NOMO-1 (cell line): ENCODE measurements around the gene COMTD1.
"Not testable (repeated sequence)": the region's sequence is repeated elsewhere in the genome, so short reads cannot be mapped to it uniquely, and the experiment has no call there.

Experiments used
- DNase-seq, 2 experiments: peaks; one replicate each; lab custom pipeline; 2025; ENCODE audit not compliant: unreplicated experiment in 2 of 2; lab: John Stamatoyannopoulos, UW

The COMTD1 gene

DNA sequence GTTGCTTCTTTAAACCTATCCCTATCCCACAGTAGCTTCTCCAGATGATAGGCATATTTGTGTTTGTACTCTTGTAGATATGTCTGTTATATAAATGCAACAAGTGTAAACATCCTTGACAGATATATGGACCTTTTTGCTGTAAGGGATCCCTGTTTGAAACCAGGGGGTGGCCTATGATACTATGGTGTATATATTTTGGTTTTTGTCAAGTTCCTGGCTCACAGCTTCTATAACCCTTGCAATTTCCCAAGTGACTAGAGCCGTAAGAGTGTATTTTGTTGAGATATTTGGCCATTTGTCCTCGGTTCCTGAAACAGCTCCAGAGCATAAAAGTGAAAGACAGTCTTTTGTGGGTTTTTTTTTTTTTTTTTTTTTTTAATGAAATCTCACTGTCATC is 9.7 kb downstream of the COMTD1 start:
- DNase-seq, result no peak

DNA sequence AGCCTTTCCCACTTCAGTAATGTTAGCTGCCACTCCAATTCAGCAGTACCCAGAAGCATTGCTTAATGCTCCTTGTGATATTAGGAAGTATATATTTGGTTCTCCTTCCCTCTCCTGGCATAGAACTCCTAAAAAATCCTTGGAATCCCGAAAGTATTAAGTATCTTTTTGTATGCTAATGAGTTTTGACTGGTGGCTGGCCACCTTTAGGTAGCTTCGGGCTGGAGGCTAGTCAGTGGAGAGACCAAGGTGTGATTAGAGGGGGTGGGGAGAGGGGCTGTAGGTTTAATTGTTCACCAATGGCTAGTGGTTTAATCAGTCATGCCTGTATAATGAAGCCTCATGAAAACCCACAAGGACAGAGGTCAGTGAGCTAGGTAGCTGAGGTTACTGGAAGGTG is 12.2 kb downstream of the COMTD1 start:
- no peak for DNase-seq

DNA sequence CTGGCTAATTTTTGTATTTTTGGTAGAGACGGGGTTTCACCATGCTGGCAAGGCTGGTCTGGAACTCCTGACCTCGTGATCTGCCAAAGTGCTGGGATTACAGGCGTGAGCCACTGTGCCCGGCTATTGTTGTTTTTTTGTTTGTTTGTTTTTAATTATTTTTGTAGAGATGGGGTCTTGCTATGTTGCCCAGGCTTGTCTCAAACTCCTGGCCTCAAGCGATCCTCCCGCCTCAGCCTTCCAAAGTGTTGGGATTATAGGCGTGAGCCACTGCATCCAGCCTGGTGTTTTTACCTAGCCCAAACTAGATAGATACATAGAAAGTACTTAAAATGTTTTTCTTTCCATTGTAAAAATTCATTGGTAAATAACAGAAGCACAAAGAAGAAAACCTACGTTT is 14.3 kb downstream of the COMTD1 start:
- DNase-seq, result not testable (repeated sequence)

DNA sequence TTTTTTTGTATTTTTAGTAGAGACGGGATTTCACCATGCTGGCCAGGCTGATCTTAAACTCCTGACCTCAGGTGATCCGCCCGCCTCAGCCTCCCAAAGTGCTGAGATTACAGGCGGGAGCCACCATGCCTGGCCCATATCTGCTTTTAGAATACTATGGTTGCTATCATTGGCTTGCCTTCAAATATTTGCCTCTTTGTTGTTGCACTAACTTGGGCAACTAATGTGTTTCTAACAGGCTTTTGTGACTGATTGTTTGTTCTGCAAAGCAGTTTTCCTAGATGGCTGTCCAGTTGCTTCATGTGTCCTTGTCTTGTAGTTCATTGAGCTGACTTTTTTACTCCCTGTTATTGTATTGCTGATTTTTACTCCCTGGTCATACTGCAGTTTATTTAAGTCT is 15.5 kb downstream of the COMTD1 start:
- DNase-seq, result no peak

DNA sequence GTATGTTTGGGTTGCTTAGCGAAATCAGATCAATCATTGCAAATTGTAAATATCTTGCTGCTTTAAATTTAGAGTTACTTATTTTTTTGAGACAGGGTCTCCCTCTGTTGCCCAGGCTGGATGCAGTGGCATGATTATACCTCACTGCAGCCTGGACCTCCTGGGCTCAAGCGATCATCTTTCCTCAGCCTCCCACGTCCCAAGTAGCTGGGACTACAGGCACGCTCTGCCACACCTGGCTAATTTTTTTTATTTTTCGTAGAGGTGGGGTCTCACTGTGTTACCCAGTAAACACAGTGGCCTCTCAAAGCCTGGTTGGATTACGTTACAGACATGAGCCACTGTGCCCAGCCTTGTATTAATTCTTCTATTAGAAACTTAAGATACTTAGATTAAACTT is 23.4 kb downstream of the COMTD1 start:
- DNase-seq, result no peak

DNA sequence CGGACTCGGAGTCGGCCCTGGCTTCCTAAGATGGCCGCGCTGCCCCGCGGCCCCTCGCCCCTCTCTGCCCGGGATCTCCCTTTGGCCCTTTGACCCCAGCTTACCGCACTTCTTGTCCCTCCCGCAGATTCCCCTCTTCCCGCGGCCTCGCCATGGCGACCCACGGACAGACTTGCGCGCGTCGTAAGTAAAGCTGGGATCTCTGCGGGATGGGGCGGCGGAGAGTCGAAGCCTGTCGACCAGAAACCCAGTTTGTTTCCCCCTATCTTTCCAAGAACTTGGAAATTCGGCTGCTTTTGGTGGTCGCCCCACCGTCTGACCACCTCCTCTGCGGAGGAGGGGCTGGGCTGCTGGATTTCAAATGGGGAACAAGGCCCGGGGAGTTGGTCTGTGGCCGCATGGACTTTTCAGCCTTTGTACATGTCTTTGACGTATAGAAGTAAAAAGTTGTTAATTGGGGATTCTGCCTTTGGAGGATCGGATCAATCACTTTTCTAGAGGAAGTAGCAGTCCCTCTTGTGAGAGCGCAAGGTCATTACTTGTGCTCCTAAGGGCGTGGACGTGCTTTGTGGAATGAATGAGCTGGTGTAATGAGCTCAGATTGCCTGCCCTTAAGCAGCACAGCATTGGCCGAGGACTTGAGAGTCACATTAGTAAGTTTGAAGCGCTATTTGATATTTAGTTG is 24.6 kb downstream of the COMTD1 start:
- peak; percentile 29 to 32 for DNase-seq

DNA sequence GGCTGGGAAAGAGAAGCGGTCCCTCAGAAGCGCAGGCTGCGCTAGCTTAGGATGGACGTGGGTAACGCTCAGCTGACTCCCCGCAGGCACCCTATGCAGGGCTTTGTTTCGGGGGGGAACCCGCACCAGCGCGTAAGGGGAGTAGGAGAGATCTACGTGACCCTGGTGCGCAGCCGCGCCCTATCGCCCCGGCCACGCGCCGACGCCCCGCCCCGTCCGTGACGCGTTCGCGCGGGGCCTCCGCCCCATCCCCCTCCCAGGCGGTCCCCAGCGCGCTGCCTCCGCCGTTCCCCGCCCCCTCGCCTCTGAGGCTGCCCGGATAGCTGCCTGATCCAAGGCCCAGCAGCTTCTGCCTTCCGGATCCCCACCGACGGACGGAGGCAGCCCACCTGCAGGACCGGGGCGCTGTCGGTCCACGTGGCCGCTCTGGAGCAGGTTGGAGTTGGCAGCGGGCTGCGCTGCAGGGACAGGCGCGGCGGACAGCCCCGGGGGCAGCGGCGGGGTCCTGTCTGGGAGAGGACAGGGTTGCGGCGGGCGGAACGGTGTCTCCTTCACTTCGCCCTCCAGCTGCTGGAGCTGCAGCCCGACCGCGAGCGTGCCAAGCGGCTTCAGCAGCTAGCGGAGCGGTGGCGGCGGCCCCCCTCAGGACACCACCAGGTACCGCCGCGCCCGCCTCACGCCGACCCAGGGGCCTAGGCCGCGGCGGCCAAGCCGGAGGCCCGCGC is 25.3 kb downstream of the COMTD1 start, which contains the start of gene VDAC2:
Gene VDAC2, plus strand, starts transcription at position 515 of the 725 bp plus-strand sequence. CDS start 363 bp downstream, outside the sequence.
- peak; percentile 85 to 86 for DNase-seq

DNA sequence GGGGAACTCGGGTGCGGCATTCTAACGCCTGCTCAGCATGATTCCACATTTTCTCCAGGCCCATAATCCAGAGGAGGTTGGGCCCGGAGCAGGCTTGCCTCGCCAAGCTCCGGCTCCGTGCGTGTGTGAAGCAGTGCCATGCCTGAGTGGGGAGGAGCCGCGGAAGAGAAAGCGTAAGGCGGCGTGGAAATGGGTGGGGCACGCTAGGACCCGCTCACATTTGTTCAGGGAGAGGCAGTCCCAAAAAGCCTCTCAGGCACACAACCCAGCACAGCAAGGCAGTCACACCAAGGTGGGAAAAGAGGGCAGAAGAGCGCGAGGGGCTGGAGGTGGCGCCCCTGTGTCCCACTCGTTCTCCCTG is 25.9 kb downstream of the COMTD1 start:
- peak; percentile 64 to 73 for DNase-seq

DNA sequence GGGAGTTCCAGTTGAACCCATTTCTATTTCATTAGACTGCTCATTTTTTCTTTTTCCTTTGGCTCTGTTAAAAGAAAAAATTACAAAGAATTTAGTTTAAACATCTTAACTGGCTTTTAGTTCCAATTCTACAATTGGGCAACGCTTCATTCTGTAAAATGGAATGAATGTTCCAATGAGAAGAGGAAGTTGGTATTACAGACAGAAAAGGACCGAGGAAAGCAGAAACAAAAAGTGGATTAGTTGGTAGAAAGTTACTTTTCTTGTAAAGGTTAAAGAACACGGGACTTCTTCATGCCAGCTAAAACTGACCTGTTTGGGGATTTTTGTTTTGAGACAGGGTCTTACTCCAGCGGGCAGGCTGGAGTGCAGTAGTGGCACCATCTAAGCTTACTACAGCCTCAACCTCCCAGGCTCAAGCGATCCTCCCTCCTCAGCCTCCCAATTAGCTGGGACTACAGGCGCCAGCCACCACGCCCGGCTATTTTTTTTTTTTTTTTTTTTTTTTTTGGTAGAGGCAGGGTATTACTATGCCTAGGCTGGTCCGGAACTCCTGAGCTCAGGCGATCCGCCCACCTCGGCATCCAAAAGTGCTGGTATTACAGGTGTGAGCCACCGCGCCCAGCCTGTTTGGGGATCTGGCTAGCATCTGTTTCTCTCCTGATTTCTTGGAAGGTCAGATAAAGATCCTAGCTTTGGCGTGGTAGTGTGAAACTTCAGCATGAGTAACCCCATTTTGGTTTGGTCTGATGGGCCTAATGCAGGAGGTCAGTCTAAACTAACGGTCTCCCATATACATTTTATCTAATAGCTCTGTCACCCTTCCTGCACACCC is 26.5 kb downstream of the COMTD1 start:
- DNase-seq, result peak in 1 of 2 experiments; percentile 35

DNA sequence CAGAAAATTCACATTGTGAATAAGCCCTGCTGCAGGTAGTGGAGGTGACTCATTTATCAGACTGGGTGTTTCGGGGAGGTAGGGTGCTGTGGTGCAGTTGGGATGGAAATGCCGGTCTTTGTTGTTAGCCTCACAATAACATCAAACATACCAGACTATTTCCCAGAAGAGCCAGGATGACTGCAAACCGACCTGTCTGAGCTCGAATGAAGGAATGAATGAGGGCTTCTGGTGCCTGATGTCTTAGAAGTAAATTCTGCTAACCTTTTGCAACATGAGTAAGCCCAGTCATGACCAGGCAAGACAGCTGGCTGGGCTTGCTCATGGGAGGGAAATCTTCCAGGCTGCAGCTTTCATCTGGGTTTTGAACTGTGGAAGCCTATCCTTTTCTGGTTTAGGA is 27.6 kb downstream of the COMTD1 start:
- no peak for DNase-seq

DNA sequence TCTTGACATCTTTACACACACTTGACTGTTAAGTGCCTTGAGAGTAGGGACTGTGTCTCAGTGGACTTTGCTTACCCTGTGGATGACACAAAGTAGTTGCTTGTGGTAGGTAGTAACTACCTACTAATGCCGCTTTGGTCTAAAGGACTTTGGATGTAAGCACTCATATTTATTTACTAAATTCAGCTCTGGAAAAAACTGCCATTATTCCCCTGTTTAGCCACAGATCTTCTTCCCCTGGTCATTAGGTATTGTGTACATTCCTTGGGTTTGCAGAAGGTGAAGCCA is 28.0 kb downstream of the COMTD1 start:
- DNase-seq, result no peak

DNA sequence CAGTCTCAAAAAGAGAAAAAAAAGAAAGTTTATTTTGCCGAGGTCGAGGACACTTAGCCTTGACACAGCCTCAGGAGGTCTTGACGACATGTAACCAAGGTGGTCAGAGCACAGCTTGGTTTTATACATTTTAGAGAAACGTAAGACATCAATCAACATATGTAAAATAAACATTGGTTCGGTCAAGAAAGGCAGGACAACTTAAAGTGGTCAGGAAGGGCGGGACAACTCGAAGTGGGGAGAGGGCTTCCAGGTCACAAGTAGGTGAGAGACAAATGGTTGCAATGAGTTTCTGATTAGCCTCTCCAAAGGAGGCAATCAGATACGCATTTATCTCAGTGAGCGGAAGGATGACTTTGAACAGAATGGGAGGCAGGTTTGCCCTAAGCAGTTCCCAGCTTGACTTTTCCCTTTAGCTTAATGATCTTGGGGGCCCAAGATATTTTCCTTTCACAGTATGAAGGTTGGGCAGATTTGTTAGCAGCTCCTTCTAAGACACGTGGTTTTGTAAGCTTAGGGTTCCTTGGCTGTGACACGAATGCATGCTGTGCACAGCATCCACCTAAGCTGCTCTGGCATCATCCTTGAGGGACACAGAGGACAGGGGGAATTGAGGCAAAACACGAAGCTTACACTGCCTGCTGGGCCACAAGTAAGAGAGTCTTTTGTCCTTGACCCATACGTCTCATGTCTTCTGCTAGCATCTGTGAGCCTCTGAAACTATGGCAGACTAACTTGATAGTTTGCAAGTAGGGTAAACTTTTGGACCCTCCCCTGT is 28.5 kb downstream of the COMTD1 start:
- DNase-seq, result no peak

DNA sequence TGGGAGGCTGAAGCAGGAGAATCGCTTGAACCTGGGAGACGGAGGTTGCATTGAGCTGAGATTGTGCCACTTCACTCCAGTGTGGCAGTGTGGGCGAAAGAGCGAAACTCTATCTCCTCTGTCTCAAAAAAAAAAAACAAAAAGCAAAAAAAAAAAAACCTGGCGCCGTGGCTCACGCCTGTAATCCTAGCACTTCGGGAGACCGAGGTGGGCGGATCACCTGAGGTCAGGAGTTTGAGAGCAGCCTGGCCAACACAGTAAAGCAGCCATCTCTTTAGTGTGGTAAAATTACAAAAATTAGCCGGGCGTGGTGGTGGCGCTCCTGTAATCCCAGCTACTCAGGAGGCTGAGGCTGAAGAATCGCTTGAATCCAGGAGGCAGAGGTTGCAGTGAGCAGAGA is 29.1 kb downstream of the COMTD1 start:
- DNase-seq, result not testable (repeated sequence)

DNA sequence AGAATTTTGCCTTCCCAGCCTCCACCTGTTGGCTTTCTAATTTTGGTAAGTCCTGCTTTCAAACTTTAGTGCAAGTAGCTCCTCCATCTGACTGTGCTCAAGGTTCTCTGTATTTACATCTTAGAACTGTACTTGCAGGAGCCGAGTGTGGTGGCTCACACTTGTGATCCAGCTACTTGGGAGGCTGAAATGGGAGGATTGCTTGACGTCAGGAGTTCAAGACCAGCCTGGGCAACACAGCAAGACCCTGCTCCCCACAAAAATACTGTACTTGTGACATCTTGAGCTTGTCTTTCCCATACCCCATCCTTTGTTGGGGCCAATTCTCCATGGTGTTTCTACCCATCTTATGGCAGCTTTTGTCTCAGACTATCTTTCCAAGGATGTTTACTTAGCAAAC is 29.8 kb downstream of the COMTD1 start:
- no peak for DNase-seq

DNA sequence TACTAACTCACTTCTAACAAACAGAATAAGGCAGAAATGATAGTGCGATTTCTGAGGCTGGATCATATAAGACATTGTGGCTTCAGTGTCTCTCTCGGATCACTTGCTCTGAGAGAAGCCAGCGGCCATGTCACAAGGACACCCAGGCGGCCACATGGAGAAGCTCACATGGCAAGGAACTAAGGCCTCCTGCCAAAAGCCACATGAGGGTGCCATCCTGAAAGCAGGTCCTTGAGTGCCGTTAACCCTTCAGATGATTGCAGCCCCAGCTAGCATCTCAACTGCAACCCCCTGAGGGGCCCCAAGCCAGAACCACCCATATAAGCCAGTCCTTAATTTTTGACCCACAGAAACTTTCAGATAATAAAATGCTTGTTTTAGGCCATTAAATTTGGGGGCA is 32.0 kb downstream of the COMTD1 start:
- no peak for DNase-seq

DNA sequence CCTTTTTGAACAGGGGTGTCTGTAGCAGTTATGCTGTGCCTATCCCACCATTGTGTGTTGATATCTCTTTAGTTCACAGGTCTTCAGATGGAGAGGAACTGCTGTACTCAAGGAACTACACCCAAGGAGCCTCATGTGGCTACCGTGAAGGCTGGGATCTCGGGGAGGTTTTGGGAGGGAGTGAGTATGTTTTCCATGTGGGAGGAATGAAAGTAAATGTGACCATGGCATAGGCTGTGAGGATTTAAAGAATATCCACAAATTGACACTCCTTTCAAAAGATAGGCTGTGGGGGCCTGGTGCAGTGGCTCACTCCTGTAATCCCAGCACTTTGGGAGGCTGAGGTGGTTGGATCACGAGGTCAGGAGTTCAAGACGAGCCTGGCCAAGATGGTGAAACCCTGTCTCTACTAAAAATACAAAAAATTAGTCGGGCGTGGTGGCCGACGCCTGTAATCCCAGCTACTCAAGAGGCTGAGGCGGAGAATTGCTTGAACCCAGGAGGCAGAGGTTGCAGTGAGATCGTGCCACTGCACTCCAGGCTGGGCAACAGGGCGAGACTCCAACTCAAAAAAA is 32.6 kb downstream of the COMTD1 start:
- DNase-seq, result not testable (repeated sequence)

DNA sequence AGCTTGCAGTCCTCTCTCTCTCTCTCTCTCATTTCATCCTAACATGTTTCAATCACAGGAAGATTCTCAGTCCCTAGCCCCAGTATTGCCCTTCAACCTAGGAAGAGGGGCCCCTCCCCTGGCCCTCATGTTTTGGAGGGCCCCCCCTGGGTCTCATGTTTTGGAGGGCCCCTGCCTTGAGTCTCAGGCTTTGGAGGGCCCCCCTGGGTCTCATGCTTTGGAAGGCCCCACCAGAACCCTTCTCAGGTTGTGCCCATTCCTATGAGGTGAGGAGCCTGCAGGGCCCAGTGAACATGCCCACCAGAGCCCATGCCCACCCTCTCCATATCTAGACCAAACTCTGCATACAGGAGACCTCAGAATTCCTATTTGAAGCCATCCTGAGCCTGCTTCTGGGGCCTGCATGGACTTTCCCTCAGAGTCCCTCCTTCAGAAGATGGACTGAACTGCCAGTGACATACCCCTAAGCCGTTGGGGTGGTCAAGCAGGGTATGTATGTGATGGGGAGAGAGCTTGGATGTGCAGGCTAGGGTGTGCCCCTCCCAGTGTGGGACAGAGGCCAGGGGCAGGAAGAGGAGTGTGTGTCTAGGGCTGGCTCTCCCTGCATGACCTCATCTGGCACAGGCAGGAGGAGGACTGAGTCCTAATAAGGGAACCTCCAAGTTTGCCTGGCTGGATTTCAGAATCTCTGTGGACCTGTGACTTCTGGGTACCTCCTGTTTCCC is 33.3 kb downstream of the COMTD1 start:
- DNase-seq, result no peak

DNA sequence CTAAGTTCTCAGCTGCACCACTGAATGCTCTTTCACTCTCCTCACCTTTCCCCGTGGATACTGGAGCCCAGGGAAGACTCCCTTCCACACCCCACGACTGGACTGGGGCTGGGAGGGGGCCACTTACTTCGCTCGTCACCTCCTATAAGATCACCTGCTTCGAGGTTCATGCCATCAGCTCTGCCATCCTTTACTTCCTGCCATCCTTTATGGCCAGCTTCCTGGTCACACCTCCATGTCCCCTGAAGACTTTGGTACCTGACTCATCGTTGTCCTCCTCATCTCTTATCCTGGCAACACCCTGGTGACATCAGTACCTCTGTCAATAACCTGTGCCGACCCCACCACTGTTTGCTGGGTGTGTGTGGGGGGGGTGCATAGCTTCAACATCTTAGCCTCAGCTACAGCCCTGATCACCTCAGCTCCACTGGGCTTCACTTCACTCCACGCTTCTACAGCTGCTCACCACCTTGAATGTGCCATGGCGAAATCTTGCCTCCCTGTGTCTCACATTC is 33.9 kb downstream of the COMTD1 start:
- no peak for DNase-seq

DNA sequence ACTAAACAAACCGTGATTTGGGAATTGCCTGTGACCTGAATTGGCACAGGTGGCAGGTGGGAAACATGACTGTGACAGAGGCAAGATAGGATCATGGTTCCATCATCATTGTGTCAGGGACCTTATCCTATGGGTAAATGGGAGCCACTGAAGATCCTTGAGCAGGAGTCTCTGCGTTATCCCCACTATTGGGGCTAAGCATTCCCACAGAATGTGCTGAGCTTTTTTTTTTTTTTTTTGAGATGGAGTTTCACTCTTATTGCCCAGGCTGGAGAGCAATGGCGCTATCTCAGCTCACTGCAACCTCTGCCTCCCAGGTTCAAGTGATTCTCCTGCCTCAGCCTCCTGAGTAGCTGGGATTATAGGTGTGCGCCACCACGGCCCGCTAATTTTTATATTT is 35.8 kb downstream of the COMTD1 start:
- DNase-seq, result not testable (repeated sequence)

DNA sequence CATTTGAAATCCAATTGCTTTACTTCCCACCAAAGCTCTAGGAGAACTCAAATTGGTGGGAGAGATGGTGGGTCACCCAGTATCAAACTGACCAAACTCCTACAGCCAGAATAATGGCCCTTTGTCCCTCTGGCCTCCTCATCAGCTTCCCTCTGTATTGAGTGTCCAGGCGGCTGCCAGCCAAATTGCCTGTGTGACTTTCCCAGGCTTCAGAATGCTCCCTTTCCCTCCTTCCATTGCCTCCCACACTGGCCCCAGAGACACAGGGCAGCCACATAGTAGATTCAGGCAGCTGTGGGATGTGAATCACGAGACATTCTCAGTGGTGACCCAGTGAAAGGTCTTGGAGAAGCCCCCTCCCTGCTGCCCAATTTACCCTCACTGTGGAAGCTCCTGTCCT is 37.9 kb downstream of the COMTD1 start:
- no peak for DNase-seq
